ENCODE results near the gene GNG7. TPM values are rescaled to one million over a fixed set of nuclear protein-coding genes. Genes with fewer than 3 reads are reported as not detected.
"Not testable (repeated sequence)": the region's sequence is repeated elsewhere in the genome, so short reads cannot be mapped to it uniquely, and the experiment has no call there.

Gene GNG7
- polyA plus RNA-seq, 1 donor: 2.2 TPM

DNA sequence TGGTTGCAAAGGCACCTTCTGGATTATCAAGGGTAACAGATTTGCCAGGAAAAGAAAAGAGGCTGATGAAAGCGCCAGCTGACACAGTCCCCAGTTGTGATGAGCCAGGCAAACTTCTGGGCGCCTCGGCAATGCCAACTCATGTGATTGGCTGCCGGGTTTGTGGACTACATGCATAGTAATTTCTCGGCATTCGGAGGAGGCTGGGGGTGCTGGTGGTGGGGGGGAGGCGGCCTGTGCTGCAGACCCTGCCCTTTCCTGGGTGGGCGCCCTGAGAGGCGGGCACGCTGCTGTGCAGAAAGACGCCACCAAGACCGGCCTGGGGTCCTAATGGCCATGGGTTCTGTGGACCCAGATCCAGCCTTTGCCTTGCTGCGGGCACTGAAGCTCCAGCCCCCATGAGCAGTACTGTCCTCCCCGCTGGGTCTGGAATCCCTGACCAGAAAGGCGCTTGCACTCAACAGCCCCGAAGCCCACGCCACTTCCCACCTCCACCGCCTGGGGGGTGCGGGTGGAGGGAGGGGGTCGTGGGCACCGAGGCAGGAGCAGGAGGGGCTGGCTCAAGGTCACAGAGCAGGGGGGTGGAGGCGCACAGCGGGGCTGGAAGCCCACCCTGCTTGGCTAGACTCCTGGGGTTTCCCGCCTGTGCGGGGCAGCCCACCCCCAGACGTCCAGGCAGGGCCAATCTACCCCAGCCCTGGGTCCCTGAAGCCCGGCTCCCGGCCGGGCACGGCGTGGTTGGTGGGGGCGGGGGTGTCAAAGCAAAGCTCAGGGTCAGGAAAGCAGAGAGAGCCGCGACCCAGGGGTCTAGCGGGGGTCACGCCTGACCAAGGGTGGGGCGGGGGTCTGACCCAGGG lies 17.7 kb upstream of the GNG7 start:
- no peaks in the 10 kb centered on the region for H3K36me3 ChIP-seq (ENCODE audit: control insufficient read depth, insufficient read depth, low read length)
- peaks cover 28% of the 10 kb centered on the region for H3K9me3 ChIP-seq (ENCODE audit: control insufficient read depth, low read depth, low read length)
- H3K27ac ChIP-seq (ENCODE audit: low read length): no peak overlapping the region
- DNase-seq: no peak
- no peaks in the 10 kb centered on the region for H3K4me1 ChIP-seq (ENCODE audit: control insufficient read depth, insufficient read depth, low read length)
- peaks cover 48% of the 10 kb centered on the region for H3K27me3 ChIP-seq (ENCODE audit: control insufficient read depth, insufficient read depth, low read length)
- no peak overlapping the region for H3K4me3 ChIP-seq (ENCODE audit: low read length)
- WGBS (ENCODE audit: insufficient coverage, low lambda C conversion rate): no CpG with 5 or more reads among the region's 37 CpGs

DNA sequence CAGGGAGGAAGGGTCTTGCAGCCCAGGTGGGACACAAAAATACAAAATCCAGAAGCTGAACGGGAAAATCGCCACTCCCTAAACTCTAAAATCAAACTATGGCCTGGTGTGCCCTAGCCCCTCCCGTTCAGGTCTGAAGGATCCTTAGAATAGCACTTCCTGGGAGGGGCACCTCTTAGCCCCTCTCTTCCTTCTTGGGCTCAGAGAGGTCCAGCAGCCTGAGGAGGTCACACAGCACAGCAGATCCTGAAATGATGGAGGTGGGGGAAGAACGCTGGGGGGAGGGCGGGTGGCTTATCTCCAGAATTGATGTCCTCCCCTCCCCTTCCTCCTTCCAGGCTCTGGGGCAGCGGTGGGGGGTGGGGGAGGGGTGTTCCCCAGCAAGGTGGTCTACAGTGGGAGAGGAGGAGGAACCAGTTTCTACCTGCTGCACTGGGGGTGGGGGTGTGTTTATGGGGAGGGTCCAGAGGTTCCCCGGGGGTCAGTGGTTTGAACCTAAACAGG lies 16.8 kb upstream of the GNG7 start:
- H3K27ac ChIP-seq (ENCODE audit: low read length): no peak overlapping the region
- no peaks in the 10 kb centered on the region for H3K4me1 ChIP-seq (ENCODE audit: control insufficient read depth, insufficient read depth, low read length)
- H3K9me3 ChIP-seq (ENCODE audit: control insufficient read depth, low read depth, low read length): peaks cover 32% of the 10 kb centered on the region
- no peak overlapping the region for H3K4me3 ChIP-seq (ENCODE audit: low read length)
- no peak for DNase-seq
- no peaks in the 10 kb centered on the region for H3K36me3 ChIP-seq (ENCODE audit: control insufficient read depth, insufficient read depth, low read length)
- H3K27me3 ChIP-seq (ENCODE audit: control insufficient read depth, insufficient read depth, low read length): peaks cover 47% of the 10 kb centered on the region
- WGBS (ENCODE audit: insufficient coverage, low lambda C conversion rate): no CpG with 5 or more reads among the region's 7 CpGs

DNA sequence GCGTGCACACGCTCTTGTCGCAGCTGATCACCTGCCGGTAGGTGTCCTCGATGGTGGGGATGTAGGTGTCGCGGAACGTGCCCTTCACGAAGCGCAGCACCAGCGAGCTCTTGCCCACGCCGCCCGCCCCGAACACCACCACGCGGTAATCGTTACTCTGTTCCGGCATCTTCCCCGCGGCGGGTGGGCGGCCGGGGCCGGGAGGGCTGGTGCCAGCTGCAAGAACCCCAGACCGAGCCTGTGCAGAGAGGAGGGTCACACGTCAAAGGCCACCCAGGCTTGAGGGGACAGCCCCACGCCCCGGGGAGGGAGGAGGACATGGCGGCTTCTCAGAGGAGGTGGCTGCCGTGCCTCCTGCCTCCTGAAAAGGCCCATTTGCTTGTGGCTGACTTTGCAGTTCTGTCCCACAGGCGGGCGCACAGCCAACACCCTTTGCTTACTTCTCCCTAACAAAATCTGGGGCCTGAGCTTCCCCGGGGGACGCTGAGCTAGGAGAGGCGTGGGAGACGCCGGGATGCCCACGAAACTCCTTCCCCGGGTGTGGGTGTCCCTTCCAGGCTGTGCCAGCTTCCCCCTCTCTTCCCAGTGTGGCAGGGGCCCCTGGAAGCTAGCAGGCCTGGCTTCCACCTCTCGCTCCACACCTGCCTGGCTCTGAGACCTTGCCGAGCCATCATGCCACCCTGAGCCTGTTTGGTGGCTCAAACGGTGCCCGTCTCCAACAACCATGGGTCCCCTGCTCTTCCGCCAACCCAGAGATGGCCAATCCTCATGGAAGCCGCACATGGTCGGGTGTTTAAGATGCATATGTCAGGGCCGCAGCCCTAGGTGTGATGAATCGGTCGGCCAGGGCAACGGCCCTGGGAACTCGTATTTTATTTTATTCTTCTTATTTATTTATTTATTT lies 15.4 kb upstream of the GNG7 start:
- Histone ChIP-seq H3K9me3 (ENCODE audit: control insufficient read depth, low read depth, low read length) (peaks cover 29% of the 10 kb centered on the region), H3K36me3 (ENCODE audit: control insufficient read depth, insufficient read depth, low read length) (no peaks in the 10 kb centered on the region), H3K27me3 (ENCODE audit: control insufficient read depth, insufficient read depth, low read length) (peaks cover 33% of the 10 kb centered on the region), H3K4me1 (ENCODE audit: control insufficient read depth, insufficient read depth, low read length) (no peaks in the 10 kb centered on the region), H3K27ac (ENCODE audit: low read length) (no peak overlapping the region), H3K4me3 (ENCODE audit: low read length) (no peak overlapping the region)
- no peak for DNase-seq
- WGBS (ENCODE audit: insufficient coverage, low lambda C conversion rate): no CpG with 5 or more reads among the region's 52 CpGs

DNA sequence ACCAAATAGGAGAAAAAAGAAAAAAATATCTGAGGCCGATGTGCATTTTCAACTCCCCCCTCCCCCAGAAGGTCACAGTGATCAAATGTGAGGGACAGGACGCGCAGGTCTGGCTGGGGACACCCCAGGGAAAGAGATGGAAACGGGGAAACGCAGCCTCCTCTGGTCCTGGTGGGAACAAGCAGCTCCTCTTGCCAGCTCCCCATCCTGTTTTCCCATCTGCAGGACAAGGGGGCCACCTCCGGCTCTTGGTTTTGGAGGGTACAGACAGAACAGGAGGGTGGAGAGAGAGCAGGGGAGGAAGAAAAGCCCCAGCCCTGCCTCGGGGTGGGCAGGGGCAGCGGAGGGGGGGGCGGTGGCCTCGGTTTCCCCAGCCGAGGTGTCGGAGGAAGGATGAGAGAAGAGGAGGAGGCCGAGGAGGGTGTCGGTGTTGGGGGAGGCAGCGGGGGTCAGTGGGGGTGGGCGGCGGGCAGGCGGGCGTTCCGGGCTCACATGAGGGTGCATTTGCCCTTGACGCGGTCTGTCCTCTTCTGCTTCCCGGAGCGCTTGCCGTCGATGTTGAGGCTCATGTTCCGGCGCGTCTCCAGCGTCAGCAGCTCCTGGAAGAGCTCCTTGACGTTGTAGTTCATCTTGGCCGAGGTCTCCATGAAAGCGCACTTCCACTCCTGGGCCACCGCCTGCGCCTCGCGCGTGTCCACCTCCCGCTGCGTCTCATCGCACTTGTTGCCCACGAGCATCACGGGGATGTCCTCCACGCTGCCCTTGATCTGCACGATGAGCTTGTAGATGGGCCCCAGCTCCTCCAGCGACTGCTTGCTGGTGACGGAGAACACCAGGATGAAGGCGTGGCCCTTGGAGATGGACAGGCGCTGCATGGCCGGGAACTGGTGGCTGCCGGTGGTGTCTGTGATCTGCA lies 14.5 kb upstream of the GNG7 start:
- peaks cover 29% of the 10 kb centered on the region for H3K9me3 ChIP-seq (ENCODE audit: control insufficient read depth, low read depth, low read length)
- no peaks in the 10 kb centered on the region for H3K36me3 ChIP-seq (ENCODE audit: control insufficient read depth, insufficient read depth, low read length)
- peaks cover 24% of the 10 kb centered on the region for H3K27me3 ChIP-seq (ENCODE audit: control insufficient read depth, insufficient read depth, low read length)
- WGBS (ENCODE audit: insufficient coverage, low lambda C conversion rate): no CpG with 5 or more reads among the region's 51 CpGs
- no peak overlapping the region for H3K4me3 ChIP-seq (ENCODE audit: low read length)
- H3K27ac ChIP-seq (ENCODE audit: low read length): no peak overlapping the region
- H3K4me1 ChIP-seq (ENCODE audit: control insufficient read depth, insufficient read depth, low read length): no peaks in the 10 kb centered on the region
- no peak for DNase-seq

DNA sequence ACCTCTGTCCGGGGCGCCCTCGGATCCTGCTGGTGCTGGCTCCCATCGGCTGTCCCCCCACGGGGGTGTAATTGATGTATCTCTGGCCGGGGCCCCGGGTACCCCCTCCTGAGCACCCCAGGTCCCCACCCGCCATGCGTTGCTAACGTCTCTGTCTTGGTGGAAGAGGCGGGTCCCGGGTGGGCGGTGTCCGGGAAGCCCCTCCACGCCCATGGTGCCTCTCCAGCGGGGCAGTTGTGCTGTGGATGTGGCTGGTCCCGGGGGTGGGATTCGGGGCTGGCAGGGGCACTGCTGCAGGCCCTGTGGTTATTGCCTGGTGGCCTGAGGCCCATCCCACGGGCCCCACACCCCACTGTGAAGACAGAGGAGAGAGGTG lies 13.8 kb upstream of the GNG7 start:
- H3K4me1 ChIP-seq (ENCODE audit: control insufficient read depth, insufficient read depth, low read length): no peaks in the 10 kb centered on the region
- no CpG with 5 or more reads among the region's 19 CpGs for WGBS (ENCODE audit: insufficient coverage, low lambda C conversion rate)
- DNase-seq: no peak

DNA sequence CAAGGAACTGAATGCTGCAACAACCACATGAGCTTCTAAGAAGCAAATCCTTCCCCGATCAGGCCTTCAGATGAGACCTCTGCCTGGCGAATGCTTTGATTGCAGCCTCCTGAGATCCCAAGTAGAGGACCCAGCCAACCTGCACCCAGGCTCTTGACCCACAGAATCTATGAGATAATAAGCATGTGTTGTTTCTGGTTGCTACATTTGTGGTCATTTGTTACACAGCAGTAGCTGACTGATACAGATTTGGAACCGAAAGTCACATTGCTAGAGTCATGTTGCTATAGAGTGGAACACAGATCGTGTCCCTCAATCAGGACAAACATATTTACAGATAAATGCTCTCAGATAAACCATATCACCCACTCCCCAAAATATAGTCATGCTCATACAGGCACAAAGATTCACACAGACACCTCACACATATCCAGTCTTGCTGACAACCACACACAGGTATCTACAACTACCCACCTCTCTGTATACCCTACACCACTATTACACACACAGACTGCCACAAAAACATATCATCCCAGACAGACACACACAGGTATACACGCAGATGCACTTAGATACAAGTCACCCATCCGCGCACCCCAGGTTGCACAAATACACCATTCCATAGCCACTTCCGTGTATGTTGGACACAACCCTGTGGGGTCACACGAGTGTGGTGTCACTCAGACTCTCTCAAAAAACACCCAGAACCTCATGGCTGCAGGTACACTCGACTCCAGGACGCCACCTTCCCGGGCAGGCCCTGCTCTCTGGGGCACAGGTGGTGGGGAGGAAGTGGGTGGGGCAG lies 13.2 kb upstream of the GNG7 start:
- Histone ChIP-seq H3K4me1 (ENCODE audit: control insufficient read depth, insufficient read depth, low read length) (no peaks in the 10 kb centered on the region), H3K9me3 (ENCODE audit: control insufficient read depth, low read depth, low read length) (peaks cover 28% of the 10 kb centered on the region), H3K27ac (ENCODE audit: low read length) (no peak overlapping the region), H3K36me3 (ENCODE audit: control insufficient read depth, insufficient read depth, low read length) (no peaks in the 10 kb centered on the region), H3K4me3 (ENCODE audit: low read length) (no peak overlapping the region), H3K27me3 (ENCODE audit: control insufficient read depth, insufficient read depth, low read length) (peaks cover 16% of the 10 kb centered on the region)
- no CpG with 5 or more reads among the region's 12 CpGs for WGBS (ENCODE audit: insufficient coverage, low lambda C conversion rate)
- DNase-seq: no peak

More for the DNA sequence above, 13.8 kb upstream of the GNG7 start:
- Histone ChIP-seq H3K27ac (ENCODE audit: low read length) (no peak overlapping the region), H3K36me3 (ENCODE audit: control insufficient read depth, insufficient read depth, low read length) (no peaks in the 10 kb centered on the region), H3K4me3 (ENCODE audit: low read length) (no peak overlapping the region), H3K27me3 (ENCODE audit: control insufficient read depth, insufficient read depth, low read length) (peaks cover 18% of the 10 kb centered on the region), H3K9me3 (ENCODE audit: control insufficient read depth, low read depth, low read length) (peaks cover 29% of the 10 kb centered on the region)

DNA sequence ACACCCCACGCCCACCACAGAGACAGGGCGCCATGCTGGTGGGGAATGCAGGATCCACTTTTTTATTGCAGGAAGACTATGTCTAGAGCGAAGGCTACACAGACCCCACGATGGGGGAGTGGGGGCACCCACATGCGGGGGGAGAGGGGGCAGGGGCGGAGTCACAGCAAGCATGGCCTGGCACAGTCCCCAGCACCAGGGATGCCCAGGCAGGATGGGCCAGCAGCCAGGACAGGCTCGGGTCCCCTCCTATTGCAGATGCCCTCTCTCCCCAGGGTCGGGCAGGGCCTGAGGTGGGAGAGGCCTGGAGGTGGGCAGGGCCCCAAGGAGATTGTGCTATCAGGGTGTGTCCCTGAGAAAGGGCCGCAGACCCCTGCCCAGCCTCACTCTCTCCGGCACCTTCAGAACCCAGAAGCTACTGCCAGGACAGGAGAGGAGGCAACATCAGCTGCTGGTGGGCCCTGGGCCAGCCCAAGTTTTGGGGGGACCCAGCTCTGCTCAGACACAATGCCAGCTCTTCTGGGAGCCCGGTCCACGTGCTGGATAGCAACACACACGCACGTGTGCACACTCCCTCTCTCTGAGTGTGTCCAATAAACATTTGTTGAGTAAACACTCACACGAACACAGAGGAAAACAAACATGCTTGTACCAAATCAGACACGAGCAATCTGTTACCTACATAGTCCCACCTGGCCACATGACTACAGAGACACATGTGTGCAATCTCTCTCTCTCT lies 12.2 kb upstream of the GNG7 start:
- Histone ChIP-seq H3K4me3 (ENCODE audit: low read length) (no peak overlapping the region), H3K27me3 (ENCODE audit: control insufficient read depth, insufficient read depth, low read length) (peaks cover 7% of the 10 kb centered on the region), H3K27ac (ENCODE audit: low read length) (no peak overlapping the region), H3K4me1 (ENCODE audit: control insufficient read depth, insufficient read depth, low read length) (no peaks in the 10 kb centered on the region), H3K36me3 (ENCODE audit: control insufficient read depth, insufficient read depth, low read length) (no peaks in the 10 kb centered on the region), H3K9me3 (ENCODE audit: control insufficient read depth, low read depth, low read length) (peaks cover 21% of the 10 kb centered on the region)
- no CpG with 5 or more reads among the region's 16 CpGs for WGBS (ENCODE audit: insufficient coverage, low lambda C conversion rate)
- no peak for DNase-seq

DNA sequence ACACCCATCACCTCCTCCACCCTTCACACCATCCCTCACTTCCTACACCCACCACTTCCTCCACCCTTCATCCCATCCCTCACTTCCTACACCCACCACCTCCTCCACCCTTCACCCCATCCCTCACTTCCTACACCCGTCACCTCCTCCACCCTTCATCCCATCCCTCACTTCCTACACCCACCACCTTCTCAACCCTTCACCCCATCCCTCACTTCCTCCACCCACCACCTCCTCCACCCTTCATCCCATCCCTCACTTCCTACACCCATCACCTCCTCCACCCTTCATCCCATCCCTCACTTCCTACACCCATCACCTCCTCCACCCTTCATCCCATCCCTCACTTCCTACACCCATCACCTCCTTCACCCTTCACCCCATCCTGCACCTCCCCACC lies 11.6 kb upstream of the GNG7 start:
- H3K36me3 ChIP-seq (ENCODE audit: control insufficient read depth, insufficient read depth, low read length); H3K4me3 ChIP-seq (ENCODE audit: low read length); H3K27me3 ChIP-seq (ENCODE audit: control insufficient read depth, insufficient read depth, low read length); DNase-seq; H3K4me1 ChIP-seq (ENCODE audit: control insufficient read depth, insufficient read depth, low read length); H3K27ac ChIP-seq (ENCODE audit: low read length): not testable (repeated sequence)
- peaks cover 21% of the 10 kb centered on the region for H3K9me3 ChIP-seq (ENCODE audit: control insufficient read depth, low read depth, low read length)
- WGBS (ENCODE audit: insufficient coverage, low lambda C conversion rate): no CpG with 5 or more reads among the region's 1 CpG

DNA sequence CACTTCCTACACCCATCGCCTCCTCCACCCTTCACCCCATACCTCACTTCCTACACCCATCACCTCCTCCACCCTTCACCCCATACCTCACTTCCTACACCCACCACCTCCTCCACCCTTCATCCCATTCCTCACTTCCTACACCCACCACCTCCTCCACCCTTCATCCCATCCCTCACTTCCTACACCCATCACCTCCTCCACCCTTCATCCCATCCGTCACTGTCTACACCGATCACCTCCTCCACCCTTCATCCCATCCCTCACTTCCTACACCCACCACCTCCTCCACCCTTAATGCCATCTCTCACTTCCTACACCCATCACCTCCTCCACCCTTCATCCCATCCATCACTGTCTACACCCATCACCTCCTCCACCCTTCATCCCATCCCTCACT lies 10.7 kb upstream of the GNG7 start:
- not testable (repeated sequence) for H3K4me3 ChIP-seq (ENCODE audit: low read length); H3K4me1 ChIP-seq (ENCODE audit: control insufficient read depth, insufficient read depth, low read length); DNase-seq; H3K27me3 ChIP-seq (ENCODE audit: control insufficient read depth, insufficient read depth, low read length); H3K27ac ChIP-seq (ENCODE audit: low read length); H3K36me3 ChIP-seq (ENCODE audit: control insufficient read depth, insufficient read depth, low read length)
- H3K9me3 ChIP-seq (ENCODE audit: control insufficient read depth, low read depth, low read length): peaks cover 21% of the 10 kb centered on the region
- WGBS (ENCODE audit: insufficient coverage, low lambda C conversion rate): no CpG with 5 or more reads among the region's 3 CpGs
